ENCODE data around the gene PAWR.

The PAWR gene, protein sequence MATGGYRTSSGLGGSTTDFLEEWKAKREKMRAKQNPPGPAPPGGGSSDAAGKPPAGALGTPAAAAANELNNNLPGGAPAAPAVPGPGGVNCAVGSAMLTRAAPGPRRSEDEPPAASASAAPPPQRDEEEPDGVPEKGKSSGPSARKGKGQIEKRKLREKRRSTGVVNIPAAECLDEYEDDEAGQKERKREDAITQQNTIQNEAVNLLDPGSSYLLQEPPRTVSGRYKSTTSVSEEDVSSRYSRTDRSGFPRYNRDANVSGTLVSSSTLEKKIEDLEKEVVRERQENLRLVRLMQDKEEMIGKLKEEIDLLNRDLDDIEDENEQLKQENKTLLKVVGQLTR
- long read RNA-seq, donor 1, full-length matches to known transcripts, result 20 of 25 reads
- long read RNA-seq, donor 1, partial matches to known transcripts, result 5 of 25 reads
- long read RNA-seq, donor 1, other reads (novel, unspliced or antisense), result 0 of 25 reads
- long read RNA-seq, donor 2, full-length matches to known transcripts, result 3 of 3 reads
- long read RNA-seq, donor 2, partial matches to known transcripts, result 0 of 3 reads
- long read RNA-seq, donor 2, other reads (novel, unspliced or antisense), result 0 of 3 reads
- long read RNA-seq, donor 3, full-length matches to known transcripts, result 5 of 10 reads
- long read RNA-seq, donor 3, partial matches to known transcripts, result 5 of 10 reads
- long read RNA-seq, donor 3, other reads (novel, unspliced or antisense), result 0 of 10 reads
- long read RNA-seq, donor 4, full-length matches to known transcripts, result 13 of 23 reads
- long read RNA-seq, donor 4, partial matches to known transcripts, result 10 of 23 reads
- long read RNA-seq, donor 4, other reads (novel, unspliced or antisense), result 0 of 23 reads
- long read RNA-seq, donor 5, full-length matches to known transcripts, result 11 of 11 reads
- long read RNA-seq, donor 5, partial matches to known transcripts, result 0 of 11 reads
- long read RNA-seq, donor 5, other reads (novel, unspliced or antisense), result 0 of 11 reads
- long read RNA-seq, donor 6, full-length matches to known transcripts, result 6 of 12 reads
- long read RNA-seq, donor 6, partial matches to known transcripts, result 6 of 12 reads
- long read RNA-seq, donor 6, other reads (novel, unspliced or antisense), result 0 of 12 reads
- long read RNA-seq, donor 7, full-length matches to known transcripts, result 8 of 28 reads
- long read RNA-seq, donor 7, partial matches to known transcripts, result 20 of 28 reads
- long read RNA-seq, donor 7, other reads (novel, unspliced or antisense), result 0 of 28 reads
- long read RNA-seq, donor 8, full-length matches to known transcripts, result 13 of 19 reads
- long read RNA-seq, donor 8, partial matches to known transcripts, result 6 of 19 reads
- long read RNA-seq, donor 8, other reads (novel, unspliced or antisense), result 0 of 19 reads

DNA sequence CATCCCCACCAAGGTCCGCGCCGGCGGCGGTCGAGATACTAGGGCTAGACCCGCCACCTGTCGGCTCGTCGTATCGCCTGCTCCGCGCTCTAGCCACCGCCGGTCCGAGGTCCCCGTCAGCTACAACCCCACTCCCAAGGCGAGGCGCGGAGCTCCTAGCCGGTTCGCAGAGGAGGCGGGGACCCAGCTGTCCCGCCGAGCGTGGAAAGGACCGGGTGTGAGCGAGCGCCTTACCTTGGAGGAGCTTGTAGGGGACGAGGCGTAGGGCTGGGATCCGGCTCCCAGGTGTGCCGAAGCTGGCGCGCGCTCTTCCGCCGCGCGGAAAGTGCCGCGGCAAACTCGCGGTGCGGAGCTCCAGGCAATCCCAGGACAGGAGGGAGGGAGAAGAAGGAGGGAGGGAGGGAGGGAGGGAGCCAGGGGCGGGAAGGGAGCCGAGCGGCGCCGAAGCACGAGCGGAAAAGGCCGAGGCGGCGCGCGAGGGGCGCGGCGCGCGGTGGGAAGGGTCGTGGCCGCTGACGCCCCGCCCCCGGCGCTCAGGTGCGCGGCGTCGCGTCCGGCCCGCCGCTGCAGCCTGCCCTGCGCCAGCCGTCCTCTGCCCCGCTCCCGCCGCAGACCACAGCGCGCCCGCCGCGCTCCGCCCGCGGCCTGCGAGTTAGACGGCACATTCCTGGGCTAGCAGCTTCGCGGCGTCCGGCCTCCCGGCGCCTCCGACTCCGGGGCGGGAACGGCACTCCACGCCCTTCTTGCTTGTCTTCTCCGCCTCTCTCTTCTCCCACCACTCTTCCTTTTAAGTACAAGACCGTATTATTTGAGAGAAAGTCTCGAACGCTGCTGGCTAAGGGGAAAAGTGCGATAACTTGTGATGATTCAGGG lies at the start of gene PAWR:
TSS of gene PAWR (minus strand) at position 327 of the 873 bp plus-strand sequence. CDS start 720 bp downstream, outside the sequence.
- peak; percentile 95 for DNase-seq

GRCh38 chr12:79737875-79738718 lies 47.3 kb upstream of the PAWR start:
- DNase-seq, result peak; percentile 27

DNA sequence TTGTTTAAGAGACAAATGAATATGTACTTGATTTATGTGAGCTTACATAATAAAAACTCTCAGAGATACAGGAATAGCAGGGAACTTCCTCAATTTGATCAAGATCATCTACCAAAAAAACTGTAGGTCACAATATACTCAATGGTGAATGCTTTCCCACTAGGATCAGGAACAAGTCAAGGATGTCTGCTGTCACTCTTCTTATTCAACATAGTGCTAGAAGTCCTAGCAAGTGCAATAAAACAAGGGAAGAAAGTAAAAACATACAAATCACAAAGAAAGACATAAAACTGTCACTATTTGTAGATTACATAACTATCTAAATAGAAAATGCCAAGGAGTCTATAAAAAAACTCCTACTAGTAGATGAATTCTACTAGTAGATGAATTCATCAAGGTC lies 41.9 kb upstream of the PAWR start:
- no peak for DNase-seq

DNA sequence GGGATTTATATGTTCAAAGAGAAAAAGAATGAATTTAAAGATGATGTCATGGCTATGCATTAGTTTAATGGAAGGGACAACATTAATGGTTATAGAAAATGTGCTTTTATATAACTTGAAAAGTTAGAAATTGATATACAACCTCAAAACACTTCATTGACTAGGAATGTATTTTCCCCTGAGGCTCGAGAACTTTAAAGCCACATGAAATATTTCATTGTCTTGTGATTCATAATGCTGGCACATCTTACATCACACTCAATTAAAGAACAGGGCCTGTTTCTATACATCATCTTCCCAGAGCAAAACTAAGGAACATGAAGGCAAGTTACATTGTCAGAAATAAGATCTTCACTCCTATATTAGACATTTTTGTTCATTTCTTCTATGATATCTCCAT lies 35.2 kb upstream of the PAWR start:
- DNase-seq, result no peak

DNA sequence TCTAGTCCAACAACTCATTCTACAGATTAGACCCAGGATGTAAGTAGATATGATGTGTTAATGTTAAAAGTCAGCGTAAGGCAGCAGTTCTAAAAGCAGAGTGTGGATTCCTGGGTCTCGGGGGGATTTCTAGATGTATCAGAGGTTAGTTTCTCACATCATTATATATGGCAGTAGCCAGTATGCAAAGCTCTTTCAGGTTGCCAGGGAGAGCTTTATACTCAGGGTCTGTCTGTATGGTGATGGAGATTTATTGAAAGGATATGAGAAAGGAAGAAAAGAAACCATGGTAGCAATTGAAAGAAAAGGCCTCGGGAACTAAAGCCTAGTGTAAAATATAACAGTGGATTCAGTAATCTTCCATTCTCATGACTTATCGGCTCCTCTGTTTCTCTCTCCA lies 26.2 kb upstream of the PAWR start:
- no peak for DNase-seq

GRCh38 chr12:79715308-79715707 lies 24.5 kb upstream of the PAWR start:
- no peak for DNase-seq

- peak; percentile 11 for DNase-seq
These were observed 20.1 kb upstream of the PAWR start for GRCh38 chr12:79710707-79711483.

DNA sequence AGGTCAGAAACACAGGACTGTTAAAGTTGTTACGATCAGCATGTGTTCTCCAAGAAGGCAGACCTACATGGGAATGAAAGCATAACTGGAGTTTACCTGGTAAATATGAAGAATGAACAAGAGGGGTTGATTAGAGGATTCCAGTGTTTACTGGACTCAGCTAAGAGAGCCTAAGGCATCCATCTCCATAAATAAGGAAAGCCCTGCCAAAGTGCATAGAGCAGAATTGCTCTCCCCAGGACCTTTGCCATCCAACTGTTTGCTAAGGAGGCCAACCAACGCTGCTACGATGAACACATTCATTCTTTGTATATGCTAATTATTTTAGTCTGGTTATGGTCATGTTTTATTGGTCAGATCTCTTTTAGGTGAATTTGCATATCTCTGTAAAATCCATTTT lies 17.1 kb upstream of the PAWR start:
- DNase-seq, result no peak

- no peak for DNase-seq
These were observed 15.9 kb upstream of the PAWR start for GRCh38 chr12:79706676-79707075.

- no peak for DNase-seq
These were observed 15.4 kb upstream of the PAWR start for GRCh38 chr12:79706156-79706555.

GRCh38 chr12:79698966-79699365 lies 8.2 kb upstream of the PAWR start:
- no peak for DNase-seq

GRCh38 chr12:79696416-79696815 lies 5.7 kb upstream of the PAWR start:
- no peak for DNase-seq

DNA sequence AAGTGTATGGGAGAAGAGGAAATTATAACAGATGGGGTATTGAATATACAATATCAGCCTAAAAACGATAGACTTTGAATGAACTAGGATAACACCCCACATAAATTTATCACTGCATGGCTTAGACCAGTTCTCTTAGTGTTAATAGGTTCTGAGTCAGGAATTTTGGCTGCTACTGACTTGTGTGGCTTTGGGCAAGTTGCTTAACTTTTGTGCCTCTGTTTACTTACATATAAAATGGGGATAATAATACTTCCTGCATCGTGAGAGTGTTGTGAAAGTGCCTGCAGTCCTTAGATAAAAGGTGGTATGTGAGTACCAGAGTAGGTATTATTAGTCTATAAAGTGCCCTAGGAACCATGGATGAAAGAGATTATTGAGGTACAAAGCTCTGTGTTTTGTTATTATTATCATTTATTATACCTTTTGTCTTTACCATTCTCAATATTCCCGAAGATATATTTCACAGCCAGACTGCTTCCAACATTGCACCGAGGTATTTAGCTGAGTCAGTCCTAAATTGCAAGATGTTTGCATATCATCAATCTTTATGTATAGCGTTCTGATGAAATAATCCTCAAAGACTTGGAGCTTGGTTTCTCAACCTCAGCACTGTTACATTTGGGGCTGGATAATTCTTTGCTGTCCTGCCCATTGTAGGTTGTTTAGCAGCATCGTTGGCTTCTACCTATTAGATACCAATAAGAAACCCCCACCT lies 2.3 kb upstream of the PAWR start:
- DNase-seq, result no peak

DNA sequence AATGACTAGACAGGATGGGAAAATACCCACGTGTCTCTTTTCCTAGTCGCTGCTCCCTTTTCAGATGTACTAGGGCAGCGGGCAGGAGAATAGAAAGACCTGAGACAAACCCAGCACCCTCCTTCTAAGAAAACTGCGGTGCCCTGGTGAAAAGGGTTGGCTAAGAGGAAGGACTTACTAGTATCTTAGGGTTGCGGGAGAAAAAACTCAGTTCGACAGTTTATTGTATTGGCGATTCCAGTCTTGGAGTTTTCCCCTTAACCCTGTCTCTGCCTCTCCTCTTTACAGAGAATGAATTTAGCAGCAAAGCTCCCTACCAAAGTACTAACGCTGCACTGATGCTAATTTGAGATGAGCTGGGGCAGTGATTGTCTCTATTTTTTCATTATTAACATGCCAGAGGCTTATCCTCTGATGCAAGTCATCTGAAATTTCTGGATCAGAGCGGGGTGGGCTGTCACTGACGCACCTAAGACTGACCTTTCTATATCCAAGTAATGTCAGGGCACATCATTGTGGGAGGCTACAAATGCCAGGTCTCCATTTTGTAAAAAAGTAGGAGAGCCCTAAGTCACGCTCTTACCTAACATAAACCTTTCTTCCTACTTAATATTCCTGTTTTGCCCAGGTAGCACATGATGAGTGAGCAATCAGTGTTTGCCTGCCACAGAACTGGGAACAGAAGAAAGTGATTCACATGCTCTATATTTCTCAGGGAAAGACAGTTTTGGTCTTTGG lies 916 bp upstream of the PAWR start:
- DNase-seq, result peak; percentile 39

DNA sequence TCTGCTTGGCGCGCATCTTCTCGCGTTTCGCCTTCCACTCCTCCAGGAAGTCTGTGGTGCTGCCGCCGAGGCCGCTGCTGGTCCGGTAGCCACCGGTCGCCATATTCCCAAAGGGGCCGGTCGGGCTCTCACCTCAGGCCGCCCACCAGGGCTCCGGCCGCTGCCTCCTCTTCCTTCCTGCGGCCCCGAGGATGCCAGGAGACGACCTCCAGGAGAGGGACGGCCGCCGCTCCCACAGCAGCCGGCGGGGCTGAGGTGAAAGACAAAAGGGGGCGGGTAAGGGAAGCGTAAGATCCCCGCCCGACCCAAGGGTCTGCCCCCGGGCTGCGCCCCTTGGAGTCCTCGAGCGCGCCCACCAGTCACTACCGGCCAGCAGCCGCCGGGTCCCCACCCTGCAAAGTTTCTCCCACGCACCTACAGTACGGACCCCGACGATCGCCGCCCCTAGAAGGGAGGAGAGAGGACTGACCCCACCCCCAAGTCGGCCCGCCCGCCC lies 574 bp downstream of the PAWR start:
- DNase-seq, result peak; percentile 85

GRCh38 chr12:79689477-79690141 lies 1.2 kb downstream of the PAWR start:
- peak; percentile 83 for DNase-seq

- DNase-seq, result no peak
These were observed 1.7 kb downstream of the PAWR start for GRCh38 chr12:79689061-79689476.
